HEK293 (cell line): ENCODE measurements around the gene AOC2.

Source experiments
- MEIS1 ChIP-seq: sonication (generic); formaldehyde crosslinking; IDR thresholded peaks from 2 replicates; pipeline ENCODE4 v1.8.1; 2022; ENCODE audit warnings: missing genetic modification reagents, mild to moderate bottlenecking, borderline replicate concordance
- PATZ1 ChIP-seq: fragments of 450-650 bp; formaldehyde crosslinking; IDR thresholded peaks from 2 replicates; pipeline ENCODE4 v1.5.1; 2016; ENCODE audit warnings: missing biosample characterization, missing genetic modification characterization
- TCF7L2 ChIP-seq: IDR thresholded peaks from 2 replicates; pipeline ENCODE4 v1.6.1; 2011; ENCODE audit warnings: low read depth, mild to moderate bottlenecking, inconsistent platforms, low read length, moderate library complexity, borderline replicate concordance
- ZBTB6 ChIP-seq: fragments of 450-650 bp; formaldehyde crosslinking; IDR thresholded peaks from 2 replicates; pipeline ENCODE4 v1.5.1; 2017; ENCODE audit warnings: missing biosample characterization, missing genetic modification characterization
- ZIC2 ChIP-seq: fragments of 450-650 bp; formaldehyde crosslinking; IDR thresholded peaks from 2 replicates; pipeline ENCODE4 v1.5.1; 2016; ENCODE audit warnings: missing biosample characterization, missing genetic modification characterization
- ZNF2 ChIP-seq: fragments of 450-650 bp; formaldehyde crosslinking; IDR thresholded peaks from 2 replicates; pipeline ENCODE4 v1.5.1; 2016; ENCODE audit warnings: missing biosample characterization, missing genetic modification characterization
- ZNF548 ChIP-seq: fragments of 450-650 bp; formaldehyde crosslinking; IDR thresholded peaks from 2 replicates; pipeline ENCODE4 v1.5.1; 2016; ENCODE audit warnings: missing biosample characterization, missing genetic modification characterization
- ZSCAN30 ChIP-seq: fragments of 450-650 bp; IDR thresholded peaks from 2 replicates; pipeline ENCODE4 v1.5.1; 2018; ENCODE audit warnings: missing biosample characterization, mild to moderate bottlenecking, missing genetic modification characterization, moderate library complexity
- TF ChIP-seq, protein P1 (sequence below): fragments of 450-650 bp; formaldehyde crosslinking; IDR thresholded peaks from 2 replicates; pipeline ENCODE4 v1.5.1; 2016; ENCODE audit warnings: missing biosample characterization, missing genetic modification characterization
- TF ChIP-seq, protein P2 (sequence below): fragments of 450-650 bp; formaldehyde crosslinking; IDR thresholded peaks from 2 replicates; pipeline ENCODE4 v1.5.1; 2017; ENCODE audit warnings: missing biosample characterization, mild to moderate bottlenecking, missing genetic modification characterization, moderate library complexity

DNA sequence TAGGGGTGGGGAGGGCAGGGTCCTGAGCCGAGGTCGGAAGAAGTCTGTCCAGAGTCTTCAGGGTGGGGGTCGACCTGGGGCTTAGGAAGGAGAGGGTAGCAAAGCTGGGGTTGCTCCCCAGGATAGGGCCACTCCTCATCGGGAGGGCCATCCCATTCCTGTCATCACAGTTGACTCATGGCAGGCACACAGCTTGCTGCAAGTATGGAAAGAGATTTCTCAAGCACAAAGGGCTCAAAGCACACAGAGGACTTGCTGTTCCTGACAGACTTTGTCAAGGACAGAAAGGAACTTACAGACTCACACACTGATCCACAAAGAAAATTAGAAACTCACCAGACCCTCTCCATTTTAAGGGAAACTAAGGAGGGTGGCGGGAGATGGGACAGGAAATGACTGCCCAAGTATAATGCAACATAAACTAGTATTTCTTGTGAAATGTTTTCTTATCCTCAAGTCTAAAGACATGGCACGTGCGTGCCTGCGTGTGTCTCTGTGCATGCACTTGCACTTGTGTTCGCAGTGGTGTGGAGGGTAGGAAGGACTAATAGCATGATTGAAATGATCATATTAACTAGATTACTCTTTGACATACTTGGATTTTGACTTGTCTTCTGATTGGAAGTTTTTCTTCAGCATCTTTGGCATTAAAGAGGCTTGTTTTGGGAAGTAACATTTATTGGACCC, 2.4 kb downstream of the AOC2 start:
- TF ChIP-seq, protein P1, sequence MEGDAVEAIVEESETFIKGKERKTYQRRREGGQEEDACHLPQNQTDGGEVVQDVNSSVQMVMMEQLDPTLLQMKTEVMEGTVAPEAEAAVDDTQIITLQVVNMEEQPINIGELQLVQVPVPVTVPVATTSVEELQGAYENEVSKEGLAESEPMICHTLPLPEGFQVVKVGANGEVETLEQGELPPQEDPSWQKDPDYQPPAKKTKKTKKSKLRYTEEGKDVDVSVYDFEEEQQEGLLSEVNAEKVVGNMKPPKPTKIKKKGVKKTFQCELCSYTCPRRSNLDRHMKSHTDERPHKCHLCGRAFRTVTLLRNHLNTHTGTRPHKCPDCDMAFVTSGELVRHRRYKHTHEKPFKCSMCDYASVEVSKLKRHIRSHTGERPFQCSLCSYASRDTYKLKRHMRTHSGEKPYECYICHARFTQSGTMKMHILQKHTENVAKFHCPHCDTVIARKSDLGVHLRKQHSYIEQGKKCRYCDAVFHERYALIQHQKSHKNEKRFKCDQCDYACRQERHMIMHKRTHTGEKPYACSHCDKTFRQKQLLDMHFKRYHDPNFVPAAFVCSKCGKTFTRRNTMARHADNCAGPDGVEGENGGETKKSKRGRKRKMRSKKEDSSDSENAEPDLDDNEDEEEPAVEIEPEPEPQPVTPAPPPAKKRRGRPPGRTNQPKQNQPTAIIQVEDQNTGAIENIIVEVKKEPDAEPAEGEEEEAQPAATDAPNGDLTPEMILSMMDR = no peak
- no peak for TF ChIP-seq ZNF2 (tag by site-specific recombination)
- no peak for TF ChIP-seq TCF7L2
- no peak for TF ChIP-seq ZSCAN30 (tag by site-specific recombination)
- TF ChIP-seq MEIS1 = no peak
- no peak for TF ChIP-seq ZBTB6 (tag by site-specific recombination)
- TF ChIP-seq, protein P2, sequence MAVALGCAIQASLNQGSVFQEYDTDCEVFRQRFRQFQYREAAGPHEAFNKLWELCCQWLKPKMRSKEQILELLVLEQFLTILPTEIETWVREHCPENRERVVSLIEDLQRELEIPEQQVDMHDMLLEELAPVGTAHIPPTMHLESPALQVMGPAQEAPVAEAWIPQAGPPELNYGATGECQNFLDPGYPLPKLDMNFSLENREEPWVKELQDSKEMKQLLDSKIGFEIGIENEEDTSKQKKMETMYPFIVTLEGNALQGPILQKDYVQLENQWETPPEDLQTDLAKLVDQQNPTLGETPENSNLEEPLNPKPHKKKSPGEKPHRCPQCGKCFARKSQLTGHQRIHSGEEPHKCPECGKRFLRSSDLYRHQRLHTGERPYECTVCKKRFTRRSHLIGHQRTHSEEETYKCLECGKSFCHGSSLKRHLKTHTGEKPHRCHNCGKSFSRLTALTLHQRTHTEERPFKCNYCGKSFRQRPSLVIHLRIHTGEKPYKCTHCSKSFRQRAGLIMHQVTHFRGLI = no peak
- TF ChIP-seq ZIC2 (tag by site-specific recombination) = peak; percentile 38; the same call in 1 of the 2 replicates
- TF ChIP-seq PATZ1 (tag by site-specific recombination) = no peak
- no peak for TF ChIP-seq ZNF548 (tag by site-specific recombination)
